HepG2 (cell line): ENCODE results near the gene PRKN. TPM values are rescaled to one million over a fixed set of nuclear protein-coding genes. Genes with fewer than 3 reads are reported as not detected.

Source experiments
- ATAC-seq: fragments of 200-7000 bp; cut with Tn5 transposase; 3 replicates; pipeline ENCODE4 v1.9.1; 2020; ENCODE audit warnings: mild to moderate bottlenecking, moderate library complexity
- BruUV-seq: library from RNA; stranded (reverse); fragments of 400-500 nt; replicated peaks from 2 replicates; lab custom pipeline; 2021; lab: Mats Ljungman, UMichigan
- CTCF ChIA-PET: fragments of 300-600 bp; formaldehyde crosslinking; extraction: SDS; loops from one replicate; lab custom pipeline; 2021; ENCODE audit warnings: low total read pairs, inconsistent platforms, low intra/inter-chr PET ratio; lab: Yijun Ruan, JAX
- POLR2A ChIA-PET: fragments of 350-600 bp; sonication (Branson Sonifier 250); formaldehyde crosslinking; loops from one replicate; lab custom pipeline; 2020; ENCODE audit warnings: antibody characterized with exemption, inconsistent platforms; lab: Yijun Ruan, JAX
- DNase-seq: peaks from one replicate; pipeline ENCODE4 v3.0.0-alpha.2; 2015; ENCODE audit warnings: low spot score
- FAIRE-seq: peaks from 3 replicates; lab custom pipeline; 2011; peaks lifted over from hg19 to GRCh38; lab: Jason Lieb, UNC
- H2AFZ ChIP-seq: one replicate; pipeline ENCODE4 v1.6.1; 2011; ENCODE audit warnings: low read length, inconsistent platforms
- H3K27ac ChIP-seq: fragments of 300-600 bp; 3 replicates; pipeline ENCODE4 v1.8.0; 2011; ENCODE audit warnings: mixed run types, mild to moderate bottlenecking, mixed read lengths, low read length, inconsistent platforms; ENCODE audit not compliant: insufficient read depth; ENCODE audit errors: extremely low read length
- H3K27me3 ChIP-seq, 2 experiments: fragments of 200-600 bp in 1 of 2; 2 replicates in 1 of 2; 3 replicates in 1 of 2; pipeline versions ENCODE4 v1.6.0 to v1.8.0; 2011; ENCODE audit warnings: low read length in 2 of 2, mild to moderate bottlenecking in 2 of 2, moderate library complexity in 2 of 2, inconsistent platforms in 1 of 2; ENCODE audit not compliant: insufficient read depth in 2 of 2, control insufficient read depth in 1 of 2
- H3K36me3 ChIP-seq, 2 experiments: fragments of 200-600 bp in 1 of 2; replicated peaks in 1 of 2; 2 replicates in 1 of 2; 3 replicates in 1 of 2; pipeline versions ENCODE4 v1.5.1 to v1.8.0; 2011; ENCODE audit warnings: low read length in 2 of 2, inconsistent platforms in 1 of 2; ENCODE audit not compliant: insufficient read depth in 2 of 2, control insufficient read depth in 1 of 2
- H3K4me1 ChIP-seq: 2 replicates; pipeline ENCODE4 v1.5.1; 2012; ENCODE audit warnings: low read length, inconsistent platforms; ENCODE audit not compliant: insufficient read depth
- H3K4me2 ChIP-seq: 2 replicates; pipeline ENCODE4 v1.6.0; 2011; ENCODE audit warnings: low read depth, low read length, inconsistent platforms
- H3K4me3 ChIP-seq, 3 experiments: fragments of 200-600 bp in 1 of 3; sonication (generic), shearing (Covaris generic) in 1 of 3; replicated peaks in 1 of 3; 2 replicates each; pipeline ENCODE4 v1.5.1; 2011 to 2016; ENCODE audit warnings: low read length in 3 of 3, inconsistent platforms in 2 of 3, low read depth in 2 of 3, mild to moderate bottlenecking in 2 of 3, control low read depth in 1 of 3, mixed read lengths in 1 of 3; ENCODE audit not compliant: insufficient read depth in 1 of 3
- H3K79me2 ChIP-seq: one replicate; pipeline ENCODE4 v1.6.1; 2011; ENCODE audit warnings: low read length, inconsistent platforms; ENCODE audit not compliant: insufficient read depth
- H3K9ac ChIP-seq: 2 replicates; pipeline ENCODE4 v1.6.0; 2011; ENCODE audit warnings: mild to moderate bottlenecking, low read depth, low read length, inconsistent platforms; ENCODE audit not compliant: insufficient read depth
- H3K9me3 ChIP-seq: 2 replicates; pipeline ENCODE4 v1.5.1; 2012; ENCODE audit warnings: mild to moderate bottlenecking, low read length
- H4K20me1 ChIP-seq: 2 replicates; pipeline ENCODE4 v1.6.0; 2011; ENCODE audit warnings: inconsistent platforms, mild to moderate bottlenecking, low read length, moderate library complexity; ENCODE audit not compliant: insufficient read depth
- ARID5B ChIP-seq: IDR thresholded peaks from 2 replicates; pipeline ENCODE4 v1.4.0; 2020; ENCODE audit warnings: mild to moderate bottlenecking, missing genetic modification reagents
- ATF4 ChIP-seq, 2 experiments: fragments of 450-650 bp in 1 of 2; sonication (generic) in 1 of 2; formaldehyde crosslinking; IDR thresholded peaks; 2 replicates each; pipeline versions ENCODE4 v1.5.0 to v1.8.0; 2020 to 2022; ENCODE audit warnings: mild to moderate bottlenecking in 1 of 2, missing genetic modification reagents in 1 of 2
- EP300 ChIP-seq, 3 experiments: sonication (generic) in 1 of 3; formaldehyde crosslinking in 1 of 3; IDR thresholded peaks; 2 replicates each; pipeline versions ENCODE4 v1.5.1 to v1.6.1; 2011 to 2020; ENCODE audit warnings: low read depth in 2 of 3, low read length in 2 of 3, borderline replicate concordance in 1 of 3, improper control_type of control experiment in 1 of 3, mild to moderate bottlenecking in 1 of 3, missing genetic modification reagents in 1 of 3, moderate library complexity in 1 of 3
- HMG20A ChIP-seq: IDR thresholded peaks from 2 replicates; pipeline ENCODE4 v1.6.1; 2016; ENCODE audit warnings: borderline replicate concordance
- KLF6 ChIP-seq: IDR thresholded peaks from 2 replicates; pipeline ENCODE4 v1.8.0; 2016; ENCODE audit warnings: missing biosample characterization, missing genetic modification reagents
- SOX13 ChIP-seq, 3 experiments: fragments of 450-650 bp in 1 of 3; sonication (generic) in 1 of 3; formaldehyde crosslinking in 1 of 3; IDR thresholded peaks in 2 of 3; conservative IDR thresholded peaks in 1 of 3; 2 replicates each; pipeline versions ENCODE4 v1.5.0 to v1.6.1; 2016 to 2020; ENCODE audit warnings: antibody characterized with exemption in 1 of 3, mild to moderate bottlenecking in 1 of 3, missing compliant biosample characterization in 1 of 3, missing genetic modification reagents in 1 of 3, moderate library complexity in 1 of 3
- TRIM22 ChIP-seq: fragments of 450-650 bp; IDR thresholded peaks from 2 replicates; pipeline ENCODE4 v1.6.1; 2017
- ZKSCAN1 ChIP-seq: fragments of 150-350 bp; IDR thresholded peaks from 2 replicates; pipeline ENCODE4 v1.6.1; 2014; ENCODE audit warnings: low read length
- ZNF225 ChIP-seq: sonication (generic); formaldehyde crosslinking; IDR thresholded peaks from 2 replicates; pipeline ENCODE4 v1.4.0; 2020; ENCODE audit warnings: mild to moderate bottlenecking, missing genetic modification reagents
- ZNF331 ChIP-seq: sonication (generic); formaldehyde crosslinking; IDR thresholded peaks from 2 replicates; pipeline ENCODE4 v1.4.0; 2020; ENCODE audit warnings: missing genetic modification reagents
- ZNF512B ChIP-seq: sonication (generic); formaldehyde crosslinking; IDR thresholded peaks from 2 replicates; pipeline ENCODE4 v1.5.1; 2020; ENCODE audit warnings: missing genetic modification reagents, mild to moderate bottlenecking, borderline replicate concordance
- WGBS: methylation state at CpG from one replicate; pipeline ENCODE4 v1.1.6; 2017; ENCODE audit warnings: low lambda C conversion rate; 5-methylcytosine and 5-hydroxymethylcytosine counted together
- in situ Hi-C: cut with HindIII; loops from 2 replicates; pipeline ENCODE4 v1.10.0; 2017; ENCODE audit warnings: low pct_unique_long_range_greater_than_20kb; ENCODE audit not compliant: extremely low pct_ligation_motif_present
- intact Hi-C: fragments of 100-400 bp; cut with micrococcal nuclease; formaldehyde crosslinking; loops from one replicate; pipeline ENCODE4 v1.10.0; 2022; ENCODE audit not compliant: unreplicated experiment
- polyA plus RNA-seq, 8 experiments: library from polyadenylated mRNA; depleted of rRNA in 3 of 8; stranded (reverse) in 7 of 8; unstranded in 1 of 8; fragments of >200 nt; fragmentation: Illumina TruSeq in 4 of 8; extraction: Trizol in 4 of 8; gene quantifications; 2 replicates each; pipeline versions ENCODE4 v1.2.1 to v1.2.3, GENCODE V29; 2011 to 2016; ENCODE audit warnings: low read depth in 4 of 8, missing spikeins in 1 of 8, mixed read lengths in 1 of 8; ENCODE audit not compliant: insufficient read depth in 1 of 8
- total RNA-seq, 5 experiments: library from RNA; depleted of rRNA; stranded (reverse); fragments of >200 nt; fragmentation: Illumina TruSeq; extraction: Trizol; gene quantifications; 2 replicates each; pipeline ENCODE4 v1.2.3, GENCODE V29; 2016; ENCODE audit warnings: low read depth in 1 of 5
- TF ChIP-seq, protein P1 (sequence below): sonication (generic); formaldehyde crosslinking; IDR thresholded peaks from 2 replicates; pipeline ENCODE4 v1.4.0; 2020; ENCODE audit warnings: missing genetic modification reagents

Gene PRKN
- total and polyA plus RNA-seq, 2 of the 13 experiments (the other 11 are each of a cell fraction or from before 2014, with no cell fraction given): 0.31 to 0.44 TPM

DNA sequence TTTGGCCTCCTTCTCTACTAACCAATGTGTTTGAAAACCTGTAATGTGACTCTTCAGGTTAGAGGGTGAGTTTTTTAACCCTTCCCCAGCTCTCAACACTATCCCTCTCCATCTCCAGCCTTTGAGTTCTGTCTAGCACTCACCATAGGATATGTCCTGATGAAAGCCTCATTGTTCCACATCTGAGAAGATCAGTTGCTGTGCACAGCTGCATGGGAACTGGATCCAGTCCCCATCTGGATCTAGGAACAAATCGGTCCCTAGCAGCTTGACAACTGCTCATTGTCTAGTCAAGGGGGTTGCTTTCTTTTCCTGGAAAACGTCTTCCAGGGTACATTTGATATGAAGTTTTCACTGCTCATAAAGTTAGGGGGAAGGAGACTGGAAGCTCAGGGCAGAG is 1408.3 kb downstream of the PRKN start (continued):
- no peak for TF ChIP-seq ZNF512B (CRISPR knock-in tag)
- TF ChIP-seq TRIM22: no peak
- no peak for TF ChIP-seq ZNF225 (CRISPR knock-in tag)
- TF ChIP-seq KLF6: no peak
- TF ChIP-seq EP300 (IDR thresholded peaks at IDR 0.05; ENCODE audit: low read depth in 2 of 2, low read length in 2 of 2): no peak
- no peak for TF ChIP-seq EP300 (CRISPR knock-in tag; IDR thresholded peaks at IDR 0.05; ENCODE audit: borderline replicate concordance)

DNA sequence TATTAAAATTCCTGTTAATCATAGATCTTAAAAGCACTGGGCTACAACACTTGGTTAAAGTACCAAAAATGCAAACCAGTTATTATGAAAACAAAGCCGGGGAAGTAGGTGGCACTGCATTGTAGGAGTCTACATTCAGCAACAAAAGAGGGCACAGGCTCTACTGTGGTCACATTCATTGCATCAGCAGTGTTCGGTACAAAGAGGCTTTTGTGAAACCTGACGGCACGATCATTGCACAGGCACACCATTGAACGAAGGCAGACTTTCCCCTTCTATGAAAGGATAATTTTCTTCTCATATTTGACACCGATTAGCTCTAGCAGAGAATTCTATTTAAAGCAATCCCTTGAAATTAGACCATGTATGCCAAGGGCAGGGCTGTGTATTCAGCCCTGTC is 1409.1 kb downstream of the PRKN start:
- in situ Hi-C loops: no loop called here
- TF ChIP-seq SOX13 (IDR thresholded peaks at IDR 0.05) (no peak), SOX13 (CRISPR knock-in tag; conservative IDR thresholded peaks at IDR 0.05 in 1 of 2, IDR thresholded peaks at IDR 0.05 in 1 of 2) (peak in 1 of 2 experiments; percentile 71; a peak in 1 of 4 replicates), ZKSCAN1 (no peak), ARID5B (CRISPR knock-in tag) (0 out of 2 replicates have a peak, but pooled peaks have one; percentile 13), HMG20A (0 out of 2 replicates have a peak, but pooled peaks have one; percentile 13), ZNF331 (CRISPR knock-in tag) (peak; percentile 57; the same call in 1 of the 2 replicates), ATF4 (CRISPR knock-in tag; IDR thresholded peaks at IDR 0.05) (peak in 1 of 2 experiments; percentile 93; a peak in 2 of 4 replicates)
- TF ChIP-seq, protein P1, sequence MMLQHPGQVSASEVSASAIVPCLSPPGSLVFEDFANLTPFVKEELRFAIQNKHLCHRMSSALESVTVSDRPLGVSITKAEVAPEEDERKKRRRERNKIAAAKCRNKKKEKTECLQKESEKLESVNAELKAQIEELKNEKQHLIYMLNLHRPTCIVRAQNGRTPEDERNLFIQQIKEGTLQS (CRISPR knock-in tag): peak; percentile 53; the same call in 1 of the 2 replicates

More for the DNA sequence above, 1409.1 kb downstream of the PRKN start:
- ATAC-seq (peak; percentile 86), DNase-seq (peak; percentile 30), FAIRE-seq (no peak)
- H3K27me3 ChIP-seq: no peaks in the 10 kb centered on the region
- peak overlapping the region; percentile 5; the same call in 1 of the 2 replicates for H3K4me2 ChIP-seq
- no peak overlapping the region for H2AFZ ChIP-seq
- BruUV-seq: no TSS peak
- H3K79me2 ChIP-seq: no peaks in the 10 kb centered on the region
- no peaks in the 10 kb centered on the region for H4K20me1 ChIP-seq
- peaks cover 13% of the 10 kb centered on the region; the same call in 1 of the 2 replicates for H3K4me1 ChIP-seq
- H3K9ac ChIP-seq: no peak overlapping the region
- intact Hi-C loops: no loop called here
- ChIA-PET POLR2A (no interaction called here), CTCF (no interaction called here)
- 13% methylated on average over 6 of the region's 6 CpGs for WGBS
- no peaks in the 10 kb centered on the region; the same call in 1 of the 2 replicates for H3K9me3 ChIP-seq
- H3K27ac ChIP-seq: no peak overlapping the region
- H3K4me3 ChIP-seq: no peak overlapping the region
- no peaks in the 10 kb centered on the region for H3K36me3 ChIP-seq
